ENCODE data around the gene ZNF804B.

Gene ZNF804B

DNA sequence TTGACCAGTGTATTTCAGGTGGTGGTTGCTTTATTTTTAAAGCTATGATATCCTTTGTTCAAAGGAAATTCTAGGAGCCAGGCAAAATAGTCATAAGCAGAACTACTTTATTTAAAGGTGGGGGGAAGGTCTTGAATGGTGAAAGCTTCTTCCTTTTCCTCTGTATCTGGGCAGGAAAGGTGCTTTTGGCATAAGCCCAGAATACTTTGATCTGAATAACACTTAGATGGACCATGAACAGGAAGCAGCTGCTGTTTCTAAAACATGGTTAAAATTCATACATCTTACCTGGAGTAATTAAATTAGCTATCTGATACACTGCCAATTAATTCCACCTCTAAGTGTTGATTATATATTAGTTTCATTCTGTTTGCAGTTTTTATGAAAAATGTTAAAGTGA lies 13.3 kb downstream of the ZNF804B start:
- no peak overlapping the region for H3K9ac ChIP-seq (ENCODE audit: low read depth in 1 of 2, low read length in 2 of 2)
- H3K36me3 ChIP-seq (ENCODE audit: control insufficient read depth in 1 of 2, insufficient read depth in 2 of 2, low read length in 2 of 2): no peaks in the 10 kb centered on the region
- H3K27ac ChIP-seq (ENCODE audit: low read depth, low read length): no peak overlapping the region
- no peaks in the 10 kb centered on the region for H3K27me3 ChIP-seq (ENCODE audit: control insufficient read depth in 1 of 2, insufficient read depth in 2 of 2, low read length in 2 of 2)
- H3K4me3 ChIP-seq (ENCODE audit: low read depth in 1 of 2, low read length in 2 of 2): no peak overlapping the region
- H3K9me3 ChIP-seq (ENCODE audit: control insufficient read depth in 1 of 2, low read length in 2 of 2): no peaks in the 10 kb centered on the region
- H3K4me1 ChIP-seq (ENCODE audit: control insufficient read depth in 1 of 2, insufficient read depth in 2 of 2, low read length in 2 of 2): no peaks in the 10 kb centered on the region

DNA sequence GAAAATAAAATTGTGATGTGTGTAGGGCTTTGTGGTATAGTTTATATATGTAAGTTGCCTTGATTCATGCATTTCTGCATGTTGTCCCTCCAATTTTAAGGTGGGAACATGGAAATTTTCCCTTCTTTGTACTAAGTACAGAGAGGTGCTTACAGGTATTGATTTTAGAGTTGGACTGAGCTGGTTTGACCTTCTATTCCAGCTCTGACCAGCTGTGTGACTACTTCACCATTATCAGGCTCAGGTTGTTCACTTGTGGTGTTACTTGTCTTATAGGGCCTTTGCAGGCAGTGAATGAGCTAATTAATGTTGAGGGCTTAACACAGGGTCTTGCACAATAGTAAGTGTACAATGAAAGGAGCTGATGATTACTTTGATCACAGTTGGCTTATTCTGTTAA lies 16.3 kb downstream of the ZNF804B start:
- Histone ChIP-seq H3K9me3 (ENCODE audit: control insufficient read depth in 1 of 2, low read length in 2 of 2) (no peaks in the 10 kb centered on the region), H3K27me3 (ENCODE audit: control insufficient read depth in 1 of 2, insufficient read depth in 2 of 2, low read length in 2 of 2) (no peaks in the 10 kb centered on the region), H3K4me1 (ENCODE audit: control insufficient read depth in 1 of 2, insufficient read depth in 2 of 2, low read length in 2 of 2) (no peaks in the 10 kb centered on the region), H3K27ac (ENCODE audit: low read depth, low read length) (no peak overlapping the region), H3K36me3 (ENCODE audit: control insufficient read depth in 1 of 2, insufficient read depth in 2 of 2, low read length in 2 of 2) (no peaks in the 10 kb centered on the region), H3K4me3 (ENCODE audit: low read depth in 1 of 2, low read length in 2 of 2) (no peak overlapping the region), H3K9ac (ENCODE audit: low read depth in 1 of 2, low read length in 2 of 2) (no peak overlapping the region)

DNA sequence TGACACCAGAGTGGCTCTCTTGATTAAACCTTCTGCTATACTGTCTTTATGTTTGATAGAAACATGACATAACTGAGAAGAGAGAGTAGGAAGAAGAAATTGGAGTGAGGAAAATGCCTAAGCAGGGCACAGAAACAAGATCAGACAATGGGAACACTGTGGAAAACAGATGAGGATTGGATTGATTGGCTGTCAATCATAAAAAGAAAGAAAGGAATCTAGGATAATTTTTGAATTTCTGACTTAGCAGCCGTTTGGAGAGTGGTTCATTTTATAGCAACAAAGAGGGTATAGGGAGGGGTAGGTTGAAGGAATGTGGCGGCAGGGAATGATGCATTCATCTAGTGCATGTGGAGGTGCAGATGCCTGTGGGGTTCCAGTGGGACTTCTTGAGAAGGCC lies 28.3 kb downstream of the ZNF804B start:
- H3K9me3 ChIP-seq (ENCODE audit: control insufficient read depth in 1 of 2, low read length in 2 of 2): no peaks in the 10 kb centered on the region
- no peak overlapping the region for H3K27ac ChIP-seq (ENCODE audit: low read depth, low read length)
- H3K27me3 ChIP-seq (ENCODE audit: control insufficient read depth in 1 of 2, insufficient read depth in 2 of 2, low read length in 2 of 2): no peaks in the 10 kb centered on the region
- H3K36me3 ChIP-seq (ENCODE audit: control insufficient read depth in 1 of 2, insufficient read depth in 2 of 2, low read length in 2 of 2): no peaks in the 10 kb centered on the region
- no peaks in the 10 kb centered on the region for H3K4me1 ChIP-seq (ENCODE audit: control insufficient read depth in 1 of 2, insufficient read depth in 2 of 2, low read length in 2 of 2)
- H3K9ac ChIP-seq (ENCODE audit: low read depth in 1 of 2, low read length in 2 of 2): no peak overlapping the region
- no peak overlapping the region for H3K4me3 ChIP-seq (ENCODE audit: low read depth in 1 of 2, low read length in 2 of 2)

DNA sequence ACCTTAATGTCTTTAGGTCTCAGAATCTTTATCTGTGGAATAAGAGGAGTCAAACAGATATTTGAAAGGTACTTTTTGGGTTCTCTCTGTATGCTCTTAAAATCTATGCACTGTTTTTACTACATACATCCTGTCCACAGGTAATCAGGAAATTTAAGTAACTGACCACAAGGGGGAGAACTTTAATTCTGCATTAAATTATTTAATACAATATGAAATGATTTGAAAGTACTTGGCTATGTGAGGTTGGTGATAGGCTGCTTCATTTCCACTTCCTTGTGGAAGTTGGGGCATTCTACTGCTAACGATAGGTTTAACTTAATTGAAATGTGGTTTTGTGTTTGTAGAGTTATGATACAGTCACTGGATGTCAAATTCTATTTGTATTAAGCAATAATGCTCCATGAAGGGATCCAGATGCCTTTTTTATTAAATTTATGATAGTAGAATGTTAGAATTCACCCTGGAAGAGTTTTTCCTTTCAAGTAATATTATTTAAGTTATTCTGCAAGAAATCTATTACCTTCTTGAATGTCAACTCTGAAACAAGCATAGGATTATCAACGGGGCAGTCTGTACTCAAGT lies 30.1 kb downstream of the ZNF804B start:
- Histone ChIP-seq H3K9me3 (ENCODE audit: control insufficient read depth in 1 of 2, low read length in 2 of 2) (no peaks in the 10 kb centered on the region), H3K27me3 (ENCODE audit: control insufficient read depth in 1 of 2, insufficient read depth in 2 of 2, low read length in 2 of 2) (no peaks in the 10 kb centered on the region), H3K4me1 (ENCODE audit: control insufficient read depth in 1 of 2, insufficient read depth in 2 of 2, low read length in 2 of 2) (no peaks in the 10 kb centered on the region), H3K36me3 (ENCODE audit: control insufficient read depth in 1 of 2, insufficient read depth in 2 of 2, low read length in 2 of 2) (no peaks in the 10 kb centered on the region), H3K4me3 (ENCODE audit: low read depth in 1 of 2, low read length in 2 of 2) (no peak overlapping the region), H3K27ac (ENCODE audit: low read depth, low read length) (no peak overlapping the region), H3K9ac (ENCODE audit: low read depth in 1 of 2, low read length in 2 of 2) (no peak overlapping the region)

DNA sequence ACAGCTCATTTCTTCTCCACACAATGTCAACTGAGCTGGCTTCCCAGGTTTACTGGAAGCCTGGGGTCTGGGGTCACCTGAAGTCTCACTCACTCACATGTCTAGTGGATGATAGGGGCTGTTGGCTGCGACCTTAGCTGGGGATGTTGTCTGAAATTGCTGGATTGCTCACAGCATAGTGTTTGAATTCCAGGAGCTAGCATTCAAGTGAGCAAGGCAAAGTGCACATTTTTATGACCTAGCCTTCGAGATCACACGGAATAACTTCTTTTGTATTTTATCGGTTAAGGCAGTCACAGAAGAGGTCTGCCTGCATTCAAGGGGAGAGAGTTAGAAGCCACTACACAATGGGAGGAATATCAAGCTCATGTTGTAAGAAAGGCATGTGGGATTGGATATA lies 32.4 kb downstream of the ZNF804B start:
- Histone ChIP-seq H3K27me3 (ENCODE audit: control insufficient read depth in 1 of 2, insufficient read depth in 2 of 2, low read length in 2 of 2) (no peaks in the 10 kb centered on the region), H3K27ac (ENCODE audit: low read depth, low read length) (no peak overlapping the region), H3K4me3 (ENCODE audit: low read depth in 1 of 2, low read length in 2 of 2) (no peak overlapping the region), H3K9ac (ENCODE audit: low read depth in 1 of 2, low read length in 2 of 2) (no peak overlapping the region), H3K9me3 (ENCODE audit: control insufficient read depth in 1 of 2, low read length in 2 of 2) (no peaks in the 10 kb centered on the region), H3K4me1 (ENCODE audit: control insufficient read depth in 1 of 2, insufficient read depth in 2 of 2, low read length in 2 of 2) (no peaks in the 10 kb centered on the region), H3K36me3 (ENCODE audit: control insufficient read depth in 1 of 2, insufficient read depth in 2 of 2, low read length in 2 of 2) (no peaks in the 10 kb centered on the region)

DNA sequence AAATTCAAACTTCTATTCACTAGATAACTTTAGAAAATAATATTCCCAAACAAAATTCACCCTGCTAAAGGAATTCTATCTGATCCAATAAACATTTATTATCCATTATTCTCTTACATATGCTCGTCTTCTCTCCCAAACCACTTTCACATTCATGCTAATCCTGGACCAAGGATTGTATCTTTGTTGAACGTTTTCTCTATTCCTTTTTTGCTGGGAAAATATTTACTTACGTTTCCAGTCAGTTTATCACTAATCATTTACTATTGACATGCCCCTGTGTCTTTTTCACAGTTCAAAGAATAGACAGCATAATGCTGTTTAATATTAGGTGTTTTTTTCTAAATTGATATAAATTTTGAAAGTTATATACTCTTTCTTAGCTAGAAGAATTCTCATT lies 32.9 kb downstream of the ZNF804B start:
- no peak overlapping the region for H3K9ac ChIP-seq (ENCODE audit: low read depth in 1 of 2, low read length in 2 of 2)
- H3K27me3 ChIP-seq (ENCODE audit: control insufficient read depth in 1 of 2, insufficient read depth in 2 of 2, low read length in 2 of 2): no peaks in the 10 kb centered on the region

DNA sequence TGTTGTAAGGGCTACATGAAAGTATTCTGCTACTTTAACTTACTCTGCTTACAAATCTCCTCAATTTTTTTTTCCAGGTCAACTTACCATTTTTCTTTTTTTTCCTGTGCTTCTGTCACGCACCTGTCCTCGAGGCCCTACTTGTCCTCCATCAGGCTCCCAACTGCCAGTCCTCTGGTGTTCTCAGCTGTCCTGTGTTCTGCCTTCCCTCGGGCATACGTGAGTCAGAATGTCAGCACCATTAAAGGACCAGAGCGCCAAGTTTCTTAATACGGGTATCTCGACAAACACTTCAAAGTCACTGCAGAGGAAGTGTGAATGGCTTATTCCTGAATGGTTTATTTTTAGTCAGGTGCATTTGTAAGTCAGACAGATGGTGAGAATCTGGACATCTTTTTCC lies 36.1 kb downstream of the ZNF804B start, which contains the start of gene TEX47:
Gene TEX47 (minus strand): TSS at position 185 of the 400 bp plus-strand sequence. CDS start 795 bp downstream, outside the sequence.
- Histone ChIP-seq H3K36me3 (ENCODE audit: control insufficient read depth in 1 of 2, insufficient read depth in 2 of 2, low read length in 2 of 2) (no peaks in the 10 kb centered on the region), H3K27me3 (ENCODE audit: control insufficient read depth in 1 of 2, insufficient read depth in 2 of 2, low read length in 2 of 2) (no peaks in the 10 kb centered on the region), H3K9ac (ENCODE audit: low read depth in 1 of 2, low read length in 2 of 2) (no peak within 1 kb of the TSS), H3K9me3 (ENCODE audit: control insufficient read depth in 1 of 2, low read length in 2 of 2) (no peaks in the 10 kb centered on the region), H3K27ac (ENCODE audit: low read depth, low read length) (no peak within 1 kb of the TSS), H3K4me1 (ENCODE audit: control insufficient read depth in 1 of 2, insufficient read depth in 2 of 2, low read length in 2 of 2) (no peaks in the 10 kb centered on the region), H3K4me3 (ENCODE audit: low read depth in 1 of 2, low read length in 2 of 2) (no peak within 1 kb of the TSS)

More for the DNA sequence above, 32.9 kb downstream of the ZNF804B start:
- Histone ChIP-seq H3K36me3 (ENCODE audit: control insufficient read depth in 1 of 2, insufficient read depth in 2 of 2, low read length in 2 of 2) (no peaks in the 10 kb centered on the region), H3K27ac (ENCODE audit: low read depth, low read length) (no peak overlapping the region), H3K4me1 (ENCODE audit: control insufficient read depth in 1 of 2, insufficient read depth in 2 of 2, low read length in 2 of 2) (no peaks in the 10 kb centered on the region), H3K4me3 (ENCODE audit: low read depth in 1 of 2, low read length in 2 of 2) (no peak overlapping the region), H3K9me3 (ENCODE audit: control insufficient read depth in 1 of 2, low read length in 2 of 2) (no peaks in the 10 kb centered on the region)

DNA sequence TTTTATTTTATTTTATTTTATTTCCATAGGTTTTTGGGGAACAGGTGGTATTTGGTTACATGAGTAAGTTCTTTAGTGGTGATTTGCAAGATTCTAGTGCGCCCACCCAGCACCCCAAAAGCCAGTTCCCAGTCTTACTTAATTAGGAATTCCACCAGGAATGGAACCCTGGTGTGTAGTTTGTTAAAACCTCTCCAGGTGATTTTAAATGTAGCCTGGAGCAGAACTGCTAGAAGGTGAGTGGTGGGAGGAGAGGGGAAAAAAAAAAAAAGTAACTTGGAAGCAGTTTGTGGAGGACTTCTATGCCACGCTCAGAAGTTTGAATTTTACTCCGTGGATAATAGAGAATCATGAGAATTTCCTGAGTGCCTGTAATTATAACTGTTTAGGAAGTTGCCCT lies 41.5 kb downstream of the ZNF804B start:
- Histone ChIP-seq H3K9me3 (ENCODE audit: control insufficient read depth in 1 of 2, low read length in 2 of 2) (no peaks in the 10 kb centered on the region), H3K36me3 (ENCODE audit: control insufficient read depth in 1 of 2, insufficient read depth in 2 of 2, low read length in 2 of 2) (no peaks in the 10 kb centered on the region), H3K27ac (ENCODE audit: low read depth, low read length) (no peak overlapping the region), H3K27me3 (ENCODE audit: control insufficient read depth in 1 of 2, insufficient read depth in 2 of 2, low read length in 2 of 2) (no peaks in the 10 kb centered on the region), H3K4me1 (ENCODE audit: control insufficient read depth in 1 of 2, insufficient read depth in 2 of 2, low read length in 2 of 2) (no peaks in the 10 kb centered on the region), H3K4me3 (ENCODE audit: low read depth in 1 of 2, low read length in 2 of 2) (no peak overlapping the region), H3K9ac (ENCODE audit: low read depth in 1 of 2, low read length in 2 of 2) (no peak overlapping the region)

DNA sequence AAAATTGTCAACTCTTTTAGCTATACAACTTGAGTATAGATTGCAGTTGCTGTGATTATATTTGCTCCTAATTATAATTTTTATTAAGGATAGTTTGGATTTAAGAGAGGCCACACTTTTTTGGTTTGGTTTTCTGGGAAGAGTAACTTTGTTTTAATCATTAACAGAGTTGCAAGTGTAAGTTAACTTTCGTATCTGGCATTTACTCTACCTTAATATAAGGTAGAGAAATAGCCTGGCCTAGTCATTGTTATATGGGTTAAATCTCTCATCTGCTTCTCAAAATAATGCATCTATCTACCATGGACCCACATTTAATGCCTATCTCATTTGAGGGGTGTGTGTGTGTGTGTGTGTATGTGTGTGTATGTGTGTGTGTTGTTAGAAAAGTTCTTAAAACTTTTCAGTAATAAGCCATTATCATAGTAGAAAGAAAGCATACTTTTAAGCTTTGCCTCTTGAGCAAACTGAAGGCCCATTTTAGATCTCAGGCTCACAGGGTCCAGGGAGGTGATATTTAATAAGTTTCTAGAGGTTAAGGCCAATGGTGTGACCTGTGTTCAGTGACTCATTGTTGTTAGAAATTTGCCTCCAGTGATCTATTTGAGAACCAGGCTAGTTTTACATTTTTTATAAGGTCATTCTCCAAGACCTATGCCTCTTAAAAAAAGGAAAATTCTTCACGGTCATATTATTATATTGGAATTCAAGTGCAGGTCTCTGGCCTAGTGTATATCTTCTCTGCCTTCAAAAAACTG lies 47.0 kb downstream of the ZNF804B start:
- no peaks in the 10 kb centered on the region for H3K4me1 ChIP-seq (ENCODE audit: control insufficient read depth in 1 of 2, insufficient read depth in 2 of 2, low read length in 2 of 2)
- no peak overlapping the region for H3K4me3 ChIP-seq (ENCODE audit: low read depth in 1 of 2, low read length in 2 of 2)
- H3K9ac ChIP-seq (ENCODE audit: low read depth in 1 of 2, low read length in 2 of 2): no peak overlapping the region
- no peaks in the 10 kb centered on the region for H3K27me3 ChIP-seq (ENCODE audit: control insufficient read depth in 1 of 2, insufficient read depth in 2 of 2, low read length in 2 of 2)
- no peaks in the 10 kb centered on the region for H3K9me3 ChIP-seq (ENCODE audit: control insufficient read depth in 1 of 2, low read length in 2 of 2)
- H3K36me3 ChIP-seq (ENCODE audit: control insufficient read depth in 1 of 2, insufficient read depth in 2 of 2, low read length in 2 of 2): no peaks in the 10 kb centered on the region
- no peak overlapping the region for H3K27ac ChIP-seq (ENCODE audit: low read depth, low read length)

DNA sequence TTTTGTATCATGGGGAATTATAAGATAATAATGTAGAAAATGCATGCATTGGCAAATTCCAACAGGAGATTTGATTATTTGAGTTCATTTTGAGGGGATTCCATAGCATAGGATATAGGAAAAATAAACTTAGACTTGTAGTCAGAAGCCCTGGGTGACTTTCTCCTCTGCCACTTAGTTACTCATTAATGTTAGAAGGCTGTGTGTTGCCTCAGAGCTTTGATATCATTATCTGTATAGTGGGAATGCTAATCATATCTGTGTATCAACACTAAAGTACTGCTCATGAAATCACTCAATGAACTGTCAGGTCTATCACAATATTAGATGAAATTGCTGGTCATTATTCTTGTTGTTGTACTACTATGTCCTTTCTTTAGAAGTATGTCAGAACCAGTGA lies 59.1 kb downstream of the ZNF804B start:
- Histone ChIP-seq H3K4me1 (ENCODE audit: control insufficient read depth in 1 of 2, insufficient read depth in 2 of 2, low read length in 2 of 2) (no peaks in the 10 kb centered on the region), H3K4me3 (ENCODE audit: low read depth in 1 of 2, low read length in 2 of 2) (no peak overlapping the region), H3K9me3 (ENCODE audit: control insufficient read depth in 1 of 2, low read length in 2 of 2) (no peaks in the 10 kb centered on the region), H3K36me3 (ENCODE audit: control insufficient read depth in 1 of 2, insufficient read depth in 2 of 2, low read length in 2 of 2) (no peaks in the 10 kb centered on the region), H3K27me3 (ENCODE audit: control insufficient read depth in 1 of 2, insufficient read depth in 2 of 2, low read length in 2 of 2) (no peaks in the 10 kb centered on the region), H3K9ac (ENCODE audit: low read depth in 1 of 2, low read length in 2 of 2) (no peak overlapping the region), H3K27ac (ENCODE audit: low read depth, low read length) (no peak overlapping the region)
